Brain microvascular endothelial cell (primary cell): Measurements from ENCODE around the gene IP6K3.

Experiments used
- DNase-seq: peaks from one replicate; pipeline ENCODE4 v3.0.0-alpha.2; 2020
- H3K27ac ChIP-seq: fragments of 250-450 bp; sonication (Bioruptor Pico); 2 replicates; pipeline ENCODE4 v1.5.1; 2020; ENCODE audit warnings: mild to moderate bottlenecking, moderate library complexity
- H3K27me3 ChIP-seq: fragments of 250-450 bp; sonication (Bioruptor Pico); replicated peaks from 2 replicates; pipeline ENCODE4 v1.5.1; 2020; ENCODE audit warnings: mild to moderate bottlenecking
- H3K36me3 ChIP-seq: fragments of 250-450 bp; sonication (Bioruptor Pico); replicated peaks from 2 replicates; pipeline ENCODE4 v1.5.1; 2020; ENCODE audit warnings: mild to moderate bottlenecking
- H3K4me3 ChIP-seq: 2 replicates; pipeline ENCODE4 v1.5.1; 2011; ENCODE audit warnings: low read depth, mild to moderate bottlenecking, control low read depth, low read length, moderate library complexity
- CTCF ChIP-seq: IDR thresholded peaks from 2 replicates; pipeline ENCODE4 v1.5.1; 2011; ENCODE audit warnings: low read depth, mild to moderate bottlenecking, moderate library complexity, low read length, control low read depth, inconsistent platforms; ENCODE audit errors: missing control alignments
- in situ Hi-C: cut with HindIII; loops from 2 replicates; pipeline ENCODE4 v1.10.0; 2017; ENCODE audit warnings: low sequenced_read_pairs, low pct_ligation_motif_present

The IP6K3 gene

GRCh38 chr6:33702345-33702977 lies 44.2 kb downstream of the IP6K3 start:
- in situ Hi-C loops = no loop called here
- DNase-seq = peak; percentile 59
- Histone ChIP-seq H3K27me3 (no peaks in the 10 kb centered on the region), H3K4me3 (no peak overlapping the region), H3K27ac (no peak overlapping the region), H3K36me3 (peaks cover 11% of the 10 kb centered on the region)
- peak; percentile 86 for TF ChIP-seq CTCF

GRCh38 chr6:33700391-33701050 lies 46.2 kb downstream of the IP6K3 start:
- in situ Hi-C loops = no loop called here
- H3K4me3 ChIP-seq = no peak overlapping the region
- peak; percentile 58 for DNase-seq
- no peak overlapping the region for H3K27ac ChIP-seq
- peak; percentile 91 for TF ChIP-seq CTCF
- peaks cover 11% of the 10 kb centered on the region for H3K36me3 ChIP-seq
- H3K27me3 ChIP-seq = no peaks in the 10 kb centered on the region

- no peak overlapping the region for H3K4me3 ChIP-seq
- no peak overlapping the region for H3K27ac ChIP-seq
- in situ Hi-C loops = no loop called here
- DNase-seq = no peak
- TF ChIP-seq CTCF = no peak
- no peaks in the 10 kb centered on the region for H3K27me3 ChIP-seq
- peaks cover 11% of the 10 kb centered on the region for H3K36me3 ChIP-seq
Measured at GRCh38 chr6:33699739-33700138, 47.0 kb downstream of the IP6K3 start.

- Histone ChIP-seq H3K27me3 (no peaks in the 10 kb centered on the region), H3K4me3 (no peak overlapping the region), H3K36me3 (peaks cover 11% of the 10 kb centered on the region), H3K27ac (no peak overlapping the region)
- TF ChIP-seq CTCF = no peak
- in situ Hi-C loops = no loop called here
- no peak for DNase-seq
Measured at GRCh38 chr6:33699131-33699530, 47.6 kb downstream of the IP6K3 start.

- in situ Hi-C loops = no loop called here
- no peaks in the 10 kb centered on the region for H3K27me3 ChIP-seq
- DNase-seq = no peak
- TF ChIP-seq CTCF = no peak
- no peak overlapping the region for H3K27ac ChIP-seq
- no peak overlapping the region for H3K4me3 ChIP-seq
- H3K36me3 ChIP-seq = peaks cover 11% of the 10 kb centered on the region
Measured at GRCh38 chr6:33698494-33698893, 48.2 kb downstream of the IP6K3 start.
